GM19395 (cell line): ENCODE data around the gene USP9Y.
"Not testable (repeated sequence)": the region's sequence is repeated elsewhere in the genome, so short reads cannot be mapped to it uniquely, and the experiment has no call there.

Experiments
- ATAC-seq: cut with Tn5 transposase; IDR thresholded peaks from one replicate; pipeline ENCODE4 v1.9.1; 2021; ENCODE audit warnings: mild to moderate bottlenecking, moderate library complexity; ENCODE audit not compliant: unreplicated experiment

USP9Y gene, protein sequence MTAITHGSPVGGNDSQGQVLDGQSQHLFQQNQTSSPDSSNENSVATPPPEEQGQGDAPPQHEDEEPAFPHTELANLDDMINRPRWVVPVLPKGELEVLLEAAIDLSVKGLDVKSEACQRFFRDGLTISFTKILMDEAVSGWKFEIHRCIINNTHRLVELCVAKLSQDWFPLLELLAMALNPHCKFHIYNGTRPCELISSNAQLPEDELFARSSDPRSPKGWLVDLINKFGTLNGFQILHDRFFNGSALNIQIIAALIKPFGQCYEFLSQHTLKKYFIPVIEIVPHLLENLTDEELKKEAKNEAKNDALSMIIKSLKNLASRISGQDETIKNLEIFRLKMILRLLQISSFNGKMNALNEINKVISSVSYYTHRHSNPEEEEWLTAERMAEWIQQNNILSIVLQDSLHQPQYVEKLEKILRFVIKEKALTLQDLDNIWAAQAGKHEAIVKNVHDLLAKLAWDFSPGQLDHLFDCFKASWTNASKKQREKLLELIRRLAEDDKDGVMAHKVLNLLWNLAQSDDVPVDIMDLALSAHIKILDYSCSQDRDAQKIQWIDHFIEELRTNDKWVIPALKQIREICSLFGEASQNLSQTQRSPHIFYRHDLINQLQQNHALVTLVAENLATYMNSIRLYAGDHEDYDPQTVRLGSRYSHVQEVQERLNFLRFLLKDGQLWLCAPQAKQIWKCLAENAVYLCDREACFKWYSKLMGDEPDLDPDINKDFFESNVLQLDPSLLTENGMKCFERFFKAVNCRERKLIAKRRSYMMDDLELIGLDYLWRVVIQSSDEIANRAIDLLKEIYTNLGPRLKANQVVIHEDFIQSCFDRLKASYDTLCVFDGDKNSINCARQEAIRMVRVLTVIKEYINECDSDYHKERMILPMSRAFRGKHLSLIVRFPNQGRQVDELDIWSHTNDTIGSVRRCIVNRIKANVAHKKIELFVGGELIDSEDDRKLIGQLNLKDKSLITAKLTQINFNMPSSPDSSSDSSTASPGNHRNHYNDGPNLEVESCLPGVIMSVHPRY (N-terminal part only)

DNA sequence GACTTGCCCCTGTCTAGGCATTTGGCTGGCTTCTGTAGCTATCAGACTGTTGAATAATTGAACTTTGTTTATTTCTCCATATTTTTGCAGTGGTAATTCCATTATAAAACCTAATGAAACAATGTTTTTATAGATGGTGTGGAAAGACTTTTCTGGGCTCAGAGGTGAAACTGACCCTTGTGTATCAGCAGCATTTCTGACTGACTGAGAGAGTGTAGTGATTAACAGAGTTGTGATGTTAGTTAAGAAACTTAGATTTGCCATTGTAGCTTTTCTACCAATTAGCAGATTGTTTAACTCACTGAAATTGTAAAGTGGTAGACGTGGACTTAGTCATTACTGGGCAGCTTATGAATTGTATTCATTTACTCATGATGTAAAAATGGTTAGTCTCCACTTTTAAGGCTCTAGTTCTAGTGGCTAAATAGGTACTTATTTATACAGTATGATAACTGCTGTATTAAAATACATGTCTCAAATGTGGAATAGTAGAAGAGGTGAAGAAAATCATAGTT lies at the start of gene USP9Y:
Gene USP9Y (plus strand): TSS at position 51 of the 515 bp plus-strand sequence. CDS start 8,217 bp downstream, outside the sequence.
- ATAC-seq: no peak

DNA sequence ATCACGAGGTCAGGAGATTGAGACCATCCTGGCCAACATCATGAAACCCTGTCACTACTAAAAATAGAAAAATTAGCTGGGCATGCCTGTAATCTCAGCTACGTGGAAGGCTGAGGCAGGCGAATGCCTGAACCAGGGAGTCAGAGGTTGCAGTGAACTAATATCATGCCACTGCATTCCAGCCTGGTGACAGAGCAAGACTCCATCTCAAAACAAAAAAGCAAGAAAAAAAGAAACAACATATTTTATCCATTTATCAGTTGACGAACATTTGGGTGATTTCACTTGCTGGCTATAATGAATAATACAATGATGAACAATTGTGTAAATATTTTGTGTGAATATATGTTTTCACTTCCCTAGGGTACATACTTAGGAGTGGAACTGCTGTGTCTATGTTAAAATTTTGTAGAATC lies 49.4 kb upstream of the USP9Y start:
- no peak for ATAC-seq

DNA sequence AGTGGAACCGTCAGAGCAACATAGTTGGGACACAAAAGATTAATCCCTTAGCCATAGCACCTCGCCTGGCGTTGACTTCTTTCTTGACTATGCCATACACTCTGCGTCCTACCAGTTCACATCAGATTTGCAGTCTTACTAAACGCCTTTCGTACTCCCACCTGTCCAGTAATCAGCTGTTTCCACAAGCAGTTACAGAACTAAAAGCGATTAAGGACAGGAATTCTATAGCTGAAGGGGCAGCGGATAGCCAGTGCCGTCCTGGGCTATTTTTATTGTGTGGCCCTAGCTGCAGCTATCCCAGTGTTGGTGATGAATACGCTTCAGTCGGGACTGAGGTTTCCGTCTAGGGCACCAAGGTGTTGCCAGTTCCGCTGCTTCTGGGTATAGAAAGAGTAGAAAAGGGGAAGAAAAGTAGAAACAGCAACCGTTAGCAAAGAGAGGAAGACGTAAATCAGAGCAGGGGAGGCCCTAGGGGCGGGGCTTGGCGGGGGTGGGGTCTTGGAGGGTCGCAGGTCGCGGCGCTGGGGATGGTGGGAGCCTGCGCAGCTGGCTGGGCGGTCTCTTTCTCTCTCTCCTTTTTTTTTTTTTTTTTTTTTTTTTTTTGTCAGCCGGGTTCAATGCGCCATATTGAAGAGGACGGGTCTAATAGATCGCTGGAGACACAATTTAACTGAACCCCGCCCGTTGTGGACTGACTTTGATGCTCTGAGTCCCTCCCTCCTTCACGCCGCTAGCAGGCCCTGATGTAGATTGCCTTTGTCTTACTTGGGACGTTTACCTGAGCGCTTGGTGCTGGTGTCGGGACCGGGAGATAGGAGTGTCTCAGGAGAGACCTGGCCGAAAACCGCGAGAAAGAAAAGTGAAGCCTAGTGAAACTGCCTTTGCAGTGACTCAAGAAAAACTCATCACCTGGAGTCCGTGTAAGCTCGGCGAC lies 39.0 kb upstream of the USP9Y start:
- ATAC-seq: no peak

DNA sequence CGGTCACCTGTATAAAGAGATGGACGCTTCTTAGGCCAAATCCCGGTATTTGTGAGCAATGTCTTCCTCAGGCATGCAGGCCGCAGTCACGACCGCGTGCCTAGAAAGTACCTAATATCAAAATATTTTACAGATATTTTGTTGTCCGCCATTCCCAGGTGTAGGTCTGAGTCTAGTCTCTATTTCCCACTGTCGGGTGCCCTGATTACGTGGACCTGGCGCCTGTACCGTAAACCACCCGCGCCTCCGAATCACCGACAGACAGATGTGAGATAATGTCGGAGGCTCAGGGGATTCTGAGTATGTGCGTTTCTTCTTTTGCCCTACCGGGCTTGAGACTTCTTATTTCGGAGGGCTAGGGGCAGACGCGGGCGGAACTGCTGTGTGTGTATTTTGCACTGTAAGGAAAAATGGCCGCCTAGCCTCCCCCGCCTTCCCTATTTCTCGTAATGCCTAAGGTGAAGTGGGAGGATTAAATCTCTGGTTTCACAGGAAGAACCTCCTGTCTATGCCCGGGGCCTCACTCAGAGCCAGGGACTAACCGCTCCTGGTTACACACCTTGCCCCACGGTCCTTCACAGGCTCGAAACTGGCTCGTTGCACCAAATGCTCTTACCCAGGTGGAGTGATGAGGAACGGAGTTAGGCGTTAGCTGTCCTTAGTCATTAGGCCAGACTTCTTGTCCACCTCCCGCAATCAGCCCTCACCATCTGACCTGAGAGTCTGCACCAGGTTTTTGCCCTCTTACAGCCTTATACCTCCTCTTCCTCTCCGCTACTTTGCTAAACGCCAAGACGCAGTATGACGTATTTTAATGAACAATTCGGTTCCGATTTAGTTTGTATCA lies 38.1 kb upstream of the USP9Y start:
- ATAC-seq: no peak

DNA sequence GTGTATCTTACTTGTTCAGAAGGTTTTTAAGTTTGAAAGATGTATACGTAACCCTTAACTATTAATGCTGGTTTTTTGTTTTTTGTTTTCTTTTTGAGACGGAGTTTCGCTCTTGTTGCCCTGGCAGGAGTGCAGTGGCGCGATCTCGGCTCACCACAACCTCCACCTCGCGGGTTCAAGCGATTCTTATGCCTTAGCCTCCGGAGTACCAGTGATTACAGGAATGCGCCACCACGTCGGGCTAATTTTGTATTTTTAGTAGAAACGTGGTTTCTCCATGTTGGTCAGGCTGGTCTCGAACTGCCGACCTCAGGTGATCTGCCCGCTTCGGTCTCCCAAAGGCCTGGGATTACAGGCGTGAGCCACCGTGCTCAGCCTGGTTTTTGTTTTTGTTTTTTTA lies 37.2 kb upstream of the USP9Y start:
- not testable (repeated sequence) for ATAC-seq

DNA sequence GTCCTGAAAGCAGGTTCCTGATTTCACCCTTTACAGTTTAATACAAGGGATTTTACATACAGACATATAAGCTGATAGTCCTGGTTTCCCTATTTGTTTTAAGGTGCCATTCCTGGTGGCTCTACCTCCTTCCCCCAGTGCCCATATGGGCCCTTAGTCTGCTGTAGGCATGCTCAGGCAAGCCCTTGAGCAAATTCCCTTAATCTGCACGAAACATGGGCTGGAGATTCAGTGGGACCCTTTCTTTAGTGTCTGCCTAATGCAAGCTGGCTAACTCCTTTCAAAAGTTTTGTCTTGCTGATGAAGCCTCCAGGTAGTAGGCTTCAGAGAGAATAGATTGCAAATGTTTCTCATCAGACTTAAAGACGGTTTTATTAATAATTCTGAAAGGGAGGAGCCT lies 22.9 kb upstream of the USP9Y start:
- ATAC-seq: no peak

DNA sequence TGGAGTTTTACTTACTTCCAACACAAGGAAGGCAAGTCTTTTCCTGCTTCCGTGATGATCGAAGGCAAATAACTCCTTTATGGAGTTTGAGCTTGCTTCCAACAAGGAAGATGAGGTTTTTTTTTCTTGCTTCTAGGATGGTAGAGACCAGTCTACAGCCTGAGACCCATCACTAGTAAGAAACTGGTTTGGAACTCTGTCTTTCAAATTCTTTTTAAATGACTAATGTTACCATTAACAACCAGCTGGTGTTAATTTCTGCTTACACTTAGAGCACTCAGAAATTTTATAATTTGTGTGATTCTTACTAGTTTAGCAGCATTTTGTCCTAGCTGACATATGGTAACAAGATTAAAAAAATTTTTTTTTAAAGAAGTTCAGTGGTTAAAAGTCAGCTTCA lies 19.5 kb upstream of the USP9Y start:
- ATAC-seq: no peak

DNA sequence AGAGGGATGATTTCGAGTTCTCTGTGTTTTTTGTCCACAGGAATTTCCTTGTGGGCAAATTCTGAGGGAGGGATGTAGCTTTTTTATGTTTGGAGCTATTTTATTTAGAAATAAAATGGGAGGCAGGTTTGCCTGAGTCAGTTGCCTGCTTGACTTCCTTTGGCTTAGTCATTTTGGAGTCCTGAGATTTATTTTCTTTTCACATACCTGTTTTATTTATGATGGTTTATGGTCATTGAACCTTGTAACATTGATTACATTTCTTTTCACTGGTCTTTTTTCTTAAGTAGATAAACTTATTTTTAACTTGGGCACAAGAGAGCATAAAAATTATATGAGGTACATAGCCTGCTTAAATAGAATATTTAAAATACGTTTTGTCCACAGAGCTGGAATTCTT lies 12.7 kb upstream of the USP9Y start:
- ATAC-seq: no peak

DNA sequence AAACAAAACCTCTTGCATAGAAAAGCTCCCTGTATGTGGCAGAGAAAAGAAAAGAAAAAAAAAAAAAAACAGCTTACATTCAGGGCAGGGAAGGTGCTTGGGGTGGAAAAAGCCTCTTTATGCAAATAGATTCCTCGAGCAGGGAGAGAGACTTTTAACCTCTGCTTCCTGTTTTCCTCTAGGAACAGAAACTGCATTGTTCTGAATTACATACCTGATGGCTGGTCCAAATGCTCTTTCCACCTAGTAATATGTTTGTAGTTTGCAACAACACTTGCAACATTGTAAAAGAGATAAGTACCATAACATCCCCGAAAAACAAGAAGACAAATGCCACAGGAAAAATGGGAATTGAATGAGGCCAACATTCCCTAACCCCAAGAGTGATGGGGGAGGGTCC lies 944 bp upstream of the USP9Y start:
- ATAC-seq: no peak

DNA sequence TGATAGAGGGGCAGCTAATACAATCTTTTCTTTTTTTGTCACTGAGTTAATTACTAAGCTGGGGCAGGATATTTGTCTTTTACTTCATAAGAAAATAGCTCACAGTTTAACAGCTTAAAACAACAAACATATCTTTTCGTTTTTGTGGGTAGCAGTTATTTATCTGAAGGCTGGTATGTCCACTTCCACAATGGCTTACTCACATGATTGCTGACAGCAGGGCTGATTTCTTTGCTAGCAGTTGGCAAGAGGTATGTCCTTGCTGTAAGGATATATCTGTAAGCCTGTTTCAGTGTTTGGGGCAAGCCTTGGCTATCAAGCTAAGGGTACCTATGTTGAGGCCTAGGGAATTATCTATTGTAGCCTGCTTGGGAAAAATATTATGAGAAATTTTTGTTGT lies 1.1 kb downstream of the USP9Y start:
- ATAC-seq: no peak

DNA sequence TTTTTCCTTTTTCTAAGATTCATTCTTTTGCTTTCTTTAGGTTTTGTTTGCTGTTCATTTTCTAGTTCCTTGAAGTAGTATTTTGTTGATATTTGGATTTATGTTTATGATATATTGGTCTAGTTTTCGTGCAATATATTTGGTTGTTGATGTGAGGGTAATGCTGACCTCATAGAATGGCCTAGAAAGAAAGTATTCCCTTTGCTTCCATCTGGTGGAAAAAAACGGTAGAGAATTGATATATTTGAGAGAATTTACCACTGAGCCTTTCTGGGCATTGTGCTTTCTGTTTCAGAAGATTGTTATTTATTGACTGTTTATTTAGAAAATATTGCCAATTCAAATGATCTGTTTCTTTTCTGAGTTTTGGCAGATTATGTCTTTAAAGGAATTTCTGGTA lies 9.4 kb downstream of the USP9Y start:
- ATAC-seq: no peak

DNA sequence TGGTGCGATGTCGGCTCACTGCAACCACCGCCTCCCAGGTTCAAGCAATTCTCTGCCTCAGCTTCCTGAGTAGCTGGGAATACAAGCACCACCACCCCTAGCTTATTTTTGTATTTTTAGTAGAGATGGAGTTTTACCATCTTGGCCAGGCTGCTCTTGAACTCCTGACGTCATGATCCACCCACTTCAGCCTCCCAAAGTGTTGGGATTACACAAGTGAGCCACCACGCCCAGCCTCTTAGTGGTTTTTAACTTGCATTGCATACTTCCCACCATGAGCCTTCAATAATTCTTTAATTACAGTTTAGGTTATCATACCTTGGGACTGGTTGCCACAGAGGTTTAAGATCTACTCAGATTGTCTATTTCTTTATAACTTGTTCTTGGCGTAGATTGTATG lies 14.3 kb downstream of the USP9Y start:
- ATAC-seq: no peak

DNA sequence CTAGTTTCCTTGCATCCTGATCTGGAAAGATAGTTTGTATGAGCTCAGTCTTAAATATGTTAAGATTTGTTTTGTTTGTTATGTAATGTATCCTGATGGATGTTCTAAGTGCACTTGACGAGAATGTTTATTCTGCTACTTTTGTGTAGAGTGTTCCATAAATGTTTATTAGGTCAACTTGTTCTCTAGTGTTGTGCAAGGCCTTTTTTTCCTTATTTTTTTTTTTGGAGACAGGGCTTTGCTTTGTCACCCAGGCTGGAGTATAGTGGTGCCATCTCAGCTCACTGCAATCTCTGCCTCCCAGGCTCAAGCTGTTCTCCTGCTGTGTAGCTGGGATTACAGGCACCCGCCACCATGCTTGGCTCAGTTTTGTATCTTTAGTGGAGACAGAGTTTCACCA lies 28.7 kb downstream of the USP9Y start:
- no peak for ATAC-seq

DNA sequence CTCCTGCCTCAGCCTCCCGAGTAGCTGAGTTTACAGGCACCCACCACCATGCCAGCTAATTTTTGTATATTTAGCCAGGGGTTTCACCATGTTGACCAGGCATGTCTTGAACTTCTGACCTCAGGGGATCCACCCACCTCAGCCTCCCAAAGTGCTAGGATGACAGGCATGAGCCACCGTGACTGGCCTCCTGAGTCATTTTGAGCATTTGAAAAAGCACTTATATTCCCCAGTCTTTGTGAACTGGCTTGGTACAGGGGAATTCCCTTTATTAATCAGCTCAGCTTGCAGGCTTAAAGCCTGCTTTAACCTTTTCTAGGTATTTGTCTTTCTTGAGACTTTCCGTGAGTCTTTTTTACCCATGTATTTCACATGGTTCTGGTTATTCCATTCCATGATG lies 32.6 kb downstream of the USP9Y start:
- ATAC-seq: no peak

DNA sequence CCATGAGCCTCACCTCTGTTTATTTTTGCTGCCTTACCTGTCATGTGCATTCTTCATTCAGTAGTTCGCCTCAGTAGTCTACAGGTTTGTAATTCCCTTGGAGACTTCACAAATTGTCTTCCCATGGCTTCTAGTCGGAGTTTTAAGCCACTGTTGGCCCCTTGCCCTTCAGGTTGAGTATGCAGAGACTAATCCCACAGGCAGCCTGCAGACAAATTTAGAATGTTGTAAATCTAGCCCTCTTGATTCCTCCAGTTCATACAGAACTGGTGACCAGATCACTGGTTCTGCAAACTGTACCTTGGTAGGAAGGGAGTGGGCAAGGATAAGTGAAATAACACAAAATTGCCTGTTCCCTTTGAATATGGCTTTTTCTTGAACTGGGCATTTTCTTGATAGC lies 33.0 kb downstream of the USP9Y start:
- ATAC-seq: no peak

DNA sequence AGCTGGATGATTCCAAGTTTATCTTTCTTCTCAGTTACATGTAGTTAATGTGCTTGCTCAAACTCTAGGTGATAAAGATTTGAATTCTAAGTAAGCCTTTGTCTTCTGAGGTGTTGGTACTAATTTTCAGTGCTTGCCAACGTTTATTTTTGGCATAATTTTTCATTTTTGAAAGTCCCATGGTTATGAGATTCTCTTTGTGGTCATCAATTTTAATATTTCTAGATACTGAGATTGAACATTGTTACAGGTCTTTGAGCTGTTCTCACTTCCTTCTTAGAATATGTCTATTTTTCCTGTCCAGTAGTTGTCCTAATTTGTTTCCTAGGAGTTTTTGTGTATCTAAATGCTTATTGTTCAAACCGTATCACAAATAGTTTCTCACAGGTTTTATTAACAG lies 40.4 kb downstream of the USP9Y start:
- no peak for ATAC-seq

DNA sequence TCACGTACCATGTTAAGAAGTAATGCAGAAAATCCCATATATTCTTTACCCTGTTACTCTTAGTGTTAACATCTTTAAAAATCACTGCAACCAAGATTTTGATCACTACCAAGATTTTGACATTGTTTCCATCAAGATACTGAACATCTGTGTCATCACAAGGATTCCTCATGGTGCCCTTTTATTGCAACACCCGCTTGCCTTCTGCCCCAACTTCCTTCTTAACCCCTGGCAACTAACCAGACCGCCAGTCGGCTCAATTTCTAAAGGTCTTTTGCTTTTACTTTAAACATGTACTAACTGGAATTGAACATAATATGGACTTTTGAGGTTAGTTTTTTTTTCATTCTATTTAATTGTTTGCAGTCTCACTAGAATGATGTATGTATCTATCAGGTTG lies 41.7 kb downstream of the USP9Y start:
- no peak for ATAC-seq

DNA sequence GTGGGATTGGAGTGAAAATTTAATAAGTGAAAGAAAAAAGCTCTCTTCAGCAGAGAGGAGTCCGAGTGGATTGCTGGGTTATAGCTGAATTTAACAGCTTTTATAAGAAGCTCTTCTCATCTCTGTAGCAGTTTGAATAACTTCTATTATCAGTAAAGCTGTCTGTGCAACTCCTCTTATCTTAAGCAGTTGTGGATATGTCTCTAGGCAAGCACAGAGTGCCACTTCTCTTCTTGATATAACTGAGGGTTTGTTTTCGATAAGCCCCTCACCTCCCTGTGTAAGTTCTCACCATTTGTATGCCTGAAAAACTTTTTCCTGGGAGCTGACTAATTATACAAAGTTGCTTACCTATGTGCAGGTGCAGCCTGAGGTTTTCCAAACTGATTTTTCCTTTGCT lies 43.1 kb downstream of the USP9Y start:
- no peak for ATAC-seq

DNA sequence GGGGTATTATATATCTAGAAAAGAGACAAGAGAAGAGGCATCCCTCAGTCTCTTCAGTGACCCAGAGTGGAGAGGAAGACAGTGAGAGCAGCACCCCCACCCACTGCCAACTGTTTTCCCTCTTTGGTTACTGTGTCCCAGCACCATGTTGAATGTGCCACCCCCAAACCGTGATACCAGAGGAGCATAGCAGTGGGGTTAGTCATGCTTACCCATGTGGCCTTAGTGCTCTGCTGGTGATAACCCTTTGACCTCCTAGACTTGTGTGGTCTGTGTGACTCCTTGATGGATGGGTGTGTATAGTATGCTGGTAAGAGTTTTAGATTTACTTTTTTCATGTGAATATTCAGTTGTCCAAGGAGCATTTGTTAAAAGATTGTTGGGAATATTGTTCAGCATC lies 48.3 kb downstream of the USP9Y start:
- no peak for ATAC-seq

DNA sequence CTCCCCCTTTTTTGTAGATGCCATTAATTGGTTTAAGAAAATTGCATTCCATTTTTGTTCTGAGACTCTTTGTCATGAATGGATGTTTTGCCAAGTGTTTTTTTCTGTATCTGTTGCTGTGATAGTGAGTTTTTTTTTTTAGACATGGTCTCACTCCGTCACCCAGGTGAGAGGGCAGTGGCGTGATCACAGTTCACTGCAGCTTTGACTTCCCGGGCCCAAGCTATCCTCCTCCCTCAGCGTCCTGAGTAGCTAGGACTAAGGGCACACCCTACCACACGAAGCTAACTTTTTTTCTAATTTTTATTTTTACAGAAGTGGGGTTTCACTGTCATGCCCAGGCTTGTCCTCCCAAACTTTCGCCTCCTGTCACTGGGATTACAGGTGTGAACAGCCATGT lies 51.8 kb downstream of the USP9Y start:
- no peak for ATAC-seq
